Skin epidermis (tissue), 12 donors: Measurements from ENCODE around the gene CCDC185.
A peak's percentile ranks its signal among the peaks of the same experiment; 100 is the strongest.

Source experiments
- H3K27ac ChIP-seq, 21 experiments: fragments of 200-600 bp; sonication (generic) in 11 of 21; one replicate each; pipeline ENCODE4 v1.5.0; 2020; ENCODE audit warnings: mild to moderate bottlenecking in 3 of 21, inconsistent platforms in 2 of 21, moderate library complexity in 2 of 21
- H3K4me3 ChIP-seq, 7 experiments: fragments of 200-600 bp; sonication (generic) in 2 of 7; one replicate each; pipeline ENCODE4 v1.5.0; 2020; ENCODE audit warnings: inconsistent platforms in 2 of 7, mild to moderate bottlenecking in 2 of 7, moderate library complexity in 1 of 7

The CCDC185 gene

GRCh38 chr1:223423641-223424233 lies 30.5 kb downstream of the CCDC185 start:
- no peak overlapping the region for H3K27ac ChIP-seq
- H3K4me3 ChIP-seq, result no peak overlapping the region

GRCh38 chr1:223425550-223425949 lies 32.3 kb downstream of the CCDC185 start:
- H3K4me3 ChIP-seq, result no peak overlapping the region
- H3K27ac ChIP-seq, result no peak overlapping the region

- Histone ChIP-seq H3K4me3 (no peak overlapping the region), H3K27ac (no peak overlapping the region)
Measured at GRCh38 chr1:223426936-223427335, 33.7 kb downstream of the CCDC185 start.

DNA sequence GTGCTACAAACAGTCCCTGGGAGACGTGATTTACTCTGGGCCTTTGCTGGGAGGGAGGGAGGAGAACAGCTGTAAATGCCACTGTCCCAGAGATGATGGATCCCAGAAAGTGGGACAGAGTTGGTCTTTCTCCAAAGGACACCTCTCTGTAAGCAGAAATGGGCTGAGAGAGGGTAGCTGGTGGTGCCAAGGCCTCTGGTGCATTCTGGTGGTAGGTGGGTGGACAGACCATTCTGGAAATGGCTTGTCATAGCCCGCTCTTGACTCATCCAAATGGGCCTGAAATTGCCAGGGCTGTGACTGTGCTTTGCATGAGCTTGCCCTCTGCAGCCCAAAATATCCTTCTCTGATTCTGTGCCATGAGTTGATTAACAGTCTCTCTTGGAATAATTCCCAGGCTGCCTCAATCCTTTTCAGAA lies 36.1 kb downstream of the CCDC185 start:
- Histone ChIP-seq H3K4me3 (no peak overlapping the region), H3K27ac (peak overlapping the region in 2 of 21 experiments; percentile 17 to 25)

GRCh38 chr1:223429821-223430220 lies 36.6 kb downstream of the CCDC185 start:
- no peak overlapping the region for H3K4me3 ChIP-seq
- H3K27ac ChIP-seq, result peak overlapping the region in 1 of 21 experiments; percentile 18

- no peak overlapping the region for H3K4me3 ChIP-seq
- peak overlapping the region in 1 of 21 experiments; percentile 18 for H3K27ac ChIP-seq
Measured at GRCh38 chr1:223430236-223430635, 37.0 kb downstream of the CCDC185 start.

GRCh38 chr1:223437151-223437550 lies 43.9 kb downstream of the CCDC185 start:
- no peak overlapping the region for H3K4me3 ChIP-seq
- no peak overlapping the region for H3K27ac ChIP-seq

DNA sequence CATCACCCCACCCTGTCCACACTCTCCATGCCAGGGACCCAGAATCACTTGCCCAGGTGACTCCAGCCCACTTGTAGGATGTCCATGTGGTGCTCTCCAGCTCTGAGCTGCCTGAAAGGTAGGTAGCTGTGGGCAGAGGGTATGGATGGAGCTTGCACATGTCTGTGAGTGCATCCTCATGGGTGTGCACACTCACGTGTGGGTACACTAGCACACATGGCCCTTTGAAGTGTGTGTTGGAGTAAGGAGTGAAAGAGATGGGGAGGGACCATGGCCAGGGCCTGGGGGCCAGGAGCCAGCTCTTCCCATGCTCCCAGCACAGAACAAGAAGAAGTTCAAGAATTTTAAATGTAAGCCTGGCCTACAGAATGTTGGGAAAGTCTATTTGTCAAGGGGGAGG lies 50.2 kb downstream of the CCDC185 start:
- no peak overlapping the region for H3K4me3 ChIP-seq
- no peak overlapping the region for H3K27ac ChIP-seq

- H3K27ac ChIP-seq, result no peak overlapping the region
Measured at GRCh38 chr1:223444411-223444810, 51.2 kb downstream of the CCDC185 start.

More at GRCh38 chr1:223444411-223444810, 51.2 kb downstream of the CCDC185 start:
- H3K4me3 ChIP-seq, result no peak overlapping the region
